NCI-H82 treated with DMSO at 0.1 percent for 48 hours (cell line): ENCODE measurements around the gene CCDC88A.
"Not testable (repeated sequence)": the region's sequence is repeated elsewhere in the genome, so short reads cannot be mapped to it uniquely, and the experiment has no call there.

Source experiments
- DNase-seq: peaks from one replicate; lab custom pipeline; 2025; ENCODE audit not compliant: unreplicated experiment; lab: John Stamatoyannopoulos, UW

The CCDC88A gene

DNA sequence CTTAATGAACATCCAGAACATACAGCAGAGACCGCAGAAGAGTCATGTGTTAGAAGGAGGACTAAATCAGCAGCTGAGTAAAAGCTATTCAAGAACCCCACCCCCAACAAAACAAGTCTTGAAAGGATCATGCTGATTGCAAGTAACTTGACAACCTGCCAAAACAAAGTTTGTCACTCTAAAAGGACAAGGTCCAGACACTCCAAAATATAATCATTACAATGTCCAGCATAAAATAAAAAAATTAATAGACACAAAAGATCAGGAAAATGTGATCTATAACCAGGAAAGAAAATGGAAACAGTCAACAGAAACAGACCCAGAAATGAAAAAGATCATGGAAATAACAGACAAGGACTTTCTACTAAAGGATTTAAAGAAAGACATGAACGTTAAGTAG is 28.5 kb downstream of the CCDC88A start:
- no peak for DNase-seq

GRCh38 chr2:55385516-55385915 is 34.1 kb downstream of the CCDC88A start:
- DNase-seq, result not testable (repeated sequence)

DNA sequence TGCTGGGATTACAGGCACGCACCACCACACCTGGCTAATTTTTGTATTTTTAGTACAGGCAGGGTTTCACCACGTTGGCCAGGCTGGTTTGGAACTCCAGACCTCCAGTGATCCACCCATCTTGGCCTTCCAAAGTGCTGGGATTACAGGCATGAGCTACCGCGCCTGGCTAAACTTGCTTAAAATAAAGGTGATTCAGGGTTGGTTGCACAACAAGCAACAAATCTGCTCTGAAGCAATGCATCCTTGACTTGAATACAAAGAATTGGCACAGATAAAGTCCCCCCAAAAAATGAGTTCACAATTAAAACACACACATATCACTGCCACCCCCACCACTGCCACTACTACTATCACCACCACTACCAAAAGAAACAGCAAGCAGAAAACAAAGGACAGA is 34.9 kb downstream of the CCDC88A start:
- no peak for DNase-seq

GRCh38 chr2:55371376-55371775 is 48.3 kb downstream of the CCDC88A start:
- no peak for DNase-seq

- DNase-seq, result no peak
Observed at GRCh38 chr2:55370208-55370607, 49.4 kb downstream of the CCDC88A start.

DNA sequence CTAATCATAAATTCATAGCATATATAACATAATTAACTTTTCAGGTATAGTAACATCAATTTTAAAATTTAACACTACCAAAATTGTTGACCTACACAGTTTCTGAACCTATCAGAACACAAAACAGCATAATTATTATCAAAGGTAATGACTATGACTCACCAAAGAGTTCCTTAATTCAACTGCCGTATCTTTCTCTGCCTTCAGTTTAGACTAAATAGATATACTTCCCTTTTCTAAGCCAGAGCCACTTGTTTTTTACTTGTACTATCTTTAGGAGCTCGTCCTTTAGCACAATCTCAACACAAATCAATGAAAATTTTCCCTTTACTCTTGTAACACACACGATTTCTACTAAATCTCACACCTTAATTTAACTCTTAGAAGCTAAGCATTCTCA is 54.4 kb downstream of the CCDC88A start:
- DNase-seq, result no peak

DNA sequence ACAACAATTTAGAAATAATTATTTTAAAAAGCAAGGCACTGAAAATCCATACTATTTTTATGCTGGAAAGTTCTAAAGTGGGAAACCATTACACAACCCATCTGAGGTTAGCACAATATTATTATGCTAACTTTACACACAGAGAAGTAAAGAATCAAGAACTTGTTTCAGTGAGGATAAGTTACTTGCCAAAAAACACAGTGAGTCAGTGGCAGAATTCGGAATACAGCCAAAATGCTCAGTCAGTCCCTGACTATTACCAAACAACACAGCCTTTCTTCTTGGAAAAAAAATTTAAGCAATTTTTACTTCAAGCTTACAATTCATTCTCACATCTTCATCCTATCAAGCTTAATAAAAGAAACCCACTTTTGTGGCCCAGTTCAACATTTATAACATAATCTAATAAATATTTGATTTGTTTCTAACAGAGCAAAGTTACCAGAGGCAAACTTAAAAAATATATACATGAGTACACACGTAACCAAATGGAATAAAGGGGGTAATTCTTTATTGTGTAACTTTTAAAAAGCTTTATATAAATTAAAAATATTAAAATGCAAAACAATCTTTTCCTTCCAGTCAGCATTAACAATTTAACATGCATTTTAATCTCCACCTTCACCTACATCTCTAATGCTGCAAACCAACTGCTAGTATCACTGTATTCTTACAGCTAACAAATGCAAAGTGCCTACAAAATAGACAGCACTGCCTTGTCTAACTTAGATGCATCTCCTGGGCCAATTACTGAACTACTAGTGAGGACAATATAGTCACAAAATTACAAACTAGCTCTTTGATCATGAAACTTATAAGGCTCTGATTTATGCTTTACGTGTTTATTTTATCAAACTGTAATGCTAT is 55.2 kb downstream of the CCDC88A start:
- no peak for DNase-seq

GRCh38 chr2:55363636-55364035 is 56.0 kb downstream of the CCDC88A start:
- no peak for DNase-seq

- no peak for DNase-seq
Observed at GRCh38 chr2:55361465-55362189, 58.0 kb downstream of the CCDC88A start.

DNA sequence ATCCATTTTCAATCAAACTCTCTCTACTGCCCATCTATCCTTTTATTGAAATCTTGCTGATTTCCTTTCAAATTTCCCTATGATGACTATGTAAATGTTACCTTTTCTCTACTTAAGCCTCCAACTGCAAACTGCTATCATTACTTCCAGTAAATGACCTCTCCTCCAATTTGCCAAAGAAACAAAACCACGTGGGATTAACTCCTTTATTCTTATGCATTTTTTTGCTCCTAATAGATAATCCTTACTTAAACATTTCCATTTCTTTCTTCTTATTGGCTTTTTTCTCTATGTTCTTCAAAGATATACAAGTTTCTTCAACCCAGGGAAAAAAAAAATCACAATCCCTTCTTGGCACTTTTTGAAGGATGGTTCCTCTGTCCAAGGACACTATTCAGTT is 61.2 kb downstream of the CCDC88A start:
- no peak for DNase-seq

DNA sequence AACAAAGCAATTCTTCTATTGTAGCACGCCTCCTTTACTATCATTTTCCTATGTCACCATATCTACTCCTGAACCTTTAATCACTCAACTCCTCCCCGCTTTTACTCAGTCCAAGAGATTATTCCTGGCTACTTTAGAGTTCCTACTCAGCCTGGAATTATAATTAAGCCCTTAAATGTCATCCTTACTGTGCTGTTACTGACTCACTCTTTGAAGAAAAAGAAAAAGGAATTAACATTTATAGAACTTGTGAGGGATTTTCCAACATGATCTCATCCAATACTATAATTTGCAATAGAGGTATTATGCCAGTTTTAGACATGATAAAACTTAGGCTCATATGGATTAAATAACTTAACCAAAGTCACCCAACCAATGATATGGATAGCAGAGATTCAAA is 61.7 kb downstream of the CCDC88A start:
- DNase-seq, result no peak

GRCh38 chr2:55357164-55357563 is 62.5 kb downstream of the CCDC88A start:
- DNase-seq, result no peak

DNA sequence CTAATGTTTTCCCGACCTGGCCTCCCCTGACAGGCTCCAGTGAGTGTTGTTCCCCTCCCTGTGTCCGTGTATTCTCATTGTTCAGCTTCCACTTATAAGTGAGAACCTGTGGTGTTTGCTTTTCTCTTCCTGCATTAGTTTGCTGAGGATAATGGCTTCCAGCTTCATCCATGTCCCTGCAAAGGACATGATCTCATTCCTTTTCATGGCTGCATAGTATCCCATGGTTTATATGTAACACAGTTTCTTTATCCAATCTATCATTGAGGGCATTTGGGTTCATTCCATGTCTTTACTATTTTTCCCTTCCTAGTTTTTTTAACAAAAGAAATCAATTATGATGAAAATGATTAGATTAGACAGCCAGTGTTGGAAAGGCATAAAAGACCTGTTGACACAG is 63.5 kb downstream of the CCDC88A start:
- DNase-seq, result not testable (repeated sequence)

DNA sequence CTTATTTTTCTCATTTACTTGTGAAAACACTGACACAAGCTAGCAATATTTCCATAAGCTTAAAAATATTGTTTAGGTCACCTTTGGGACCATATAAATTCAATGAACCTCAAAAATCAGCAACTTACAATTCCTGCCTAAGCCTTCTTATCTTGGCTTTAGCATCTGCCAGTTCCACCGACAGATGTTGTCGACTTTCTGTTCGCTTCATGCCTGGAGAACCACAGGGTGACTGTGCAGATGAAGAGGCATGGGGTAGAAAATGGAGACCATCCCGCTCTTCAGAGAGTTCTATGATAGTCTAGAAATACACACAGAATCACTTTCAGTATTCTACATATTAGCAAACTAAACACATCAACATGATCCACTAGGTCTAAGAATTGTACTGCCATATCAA is 64.2 kb downstream of the CCDC88A start:
- DNase-seq, result no peak

DNA sequence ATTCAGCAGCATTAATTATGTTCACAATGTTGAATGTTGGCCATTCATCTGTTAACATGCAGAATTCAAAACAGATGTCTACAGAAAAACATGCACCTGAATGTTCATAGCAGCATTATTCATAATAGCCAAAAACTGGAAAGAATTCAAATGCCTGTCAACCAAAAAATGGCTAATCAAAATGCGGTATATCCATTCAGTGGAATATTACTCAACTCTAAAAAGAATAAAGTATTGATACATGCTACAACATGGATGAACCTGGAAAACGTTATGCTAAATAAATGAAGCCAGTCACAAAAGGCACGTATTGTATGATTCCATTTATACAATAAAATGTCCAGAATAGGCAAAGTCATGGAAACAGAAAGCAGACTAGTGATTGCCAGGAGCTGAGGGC is 68.0 kb downstream of the CCDC88A start:
- no peak for DNase-seq

DNA sequence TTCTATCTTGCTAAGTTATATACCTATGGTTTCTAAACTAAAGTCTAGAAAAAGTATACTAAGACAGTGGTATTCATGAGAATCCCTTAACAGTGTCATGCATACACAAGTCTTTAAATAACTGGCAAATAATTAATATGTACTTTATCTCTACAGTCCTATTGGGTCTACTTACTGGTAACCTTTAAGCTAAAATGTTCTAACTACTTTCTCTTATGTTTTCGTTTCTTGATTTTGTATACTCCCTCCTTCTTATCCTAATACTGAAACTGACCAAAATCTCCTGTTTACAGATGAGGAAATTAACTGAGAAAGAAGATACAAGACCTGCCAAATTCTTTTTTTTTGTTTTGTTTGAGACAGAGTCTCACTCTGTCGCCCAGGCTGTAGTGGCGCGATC is 74.6 kb downstream of the CCDC88A start:
- no peak for DNase-seq

DNA sequence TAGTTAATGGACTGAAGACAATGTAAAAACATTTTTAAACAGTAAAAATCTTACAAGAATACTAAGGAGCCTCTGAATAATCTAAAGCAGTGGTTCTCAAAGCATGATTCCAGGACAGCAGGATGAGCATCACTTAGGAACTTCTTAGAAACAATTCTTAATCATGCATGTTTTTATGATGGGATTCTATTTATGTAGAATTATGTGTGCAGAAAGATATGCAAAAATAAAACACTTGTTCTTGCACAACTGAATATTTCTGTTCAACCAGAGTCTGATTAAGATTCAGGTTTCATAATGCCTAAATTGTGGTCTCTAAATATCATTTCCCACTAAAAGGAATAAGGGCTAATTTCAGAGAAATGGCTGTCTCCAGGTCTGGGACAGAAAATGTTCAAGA is 81.4 kb downstream of the CCDC88A start:
- DNase-seq, result no peak

DNA sequence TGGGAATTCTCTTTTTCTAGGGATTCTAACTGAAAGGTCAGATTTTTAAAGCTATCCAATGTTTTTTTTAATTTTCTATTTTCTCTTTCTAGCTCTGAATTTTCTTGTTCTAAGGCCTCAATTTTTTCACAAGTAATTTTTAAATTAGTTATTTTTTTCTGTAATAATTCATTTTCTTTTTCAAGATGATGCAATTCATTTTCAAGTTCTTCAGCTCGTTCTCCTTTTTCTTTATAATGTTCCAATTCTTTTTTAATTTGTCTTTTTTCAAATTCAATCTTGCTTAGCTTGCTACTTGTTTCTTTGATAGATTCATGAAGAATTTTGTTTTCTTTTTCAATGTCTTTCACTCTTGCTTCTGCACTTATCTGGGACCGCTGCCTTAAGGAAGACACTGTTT is 84.9 kb downstream of the CCDC88A start:
- no peak for DNase-seq

DNA sequence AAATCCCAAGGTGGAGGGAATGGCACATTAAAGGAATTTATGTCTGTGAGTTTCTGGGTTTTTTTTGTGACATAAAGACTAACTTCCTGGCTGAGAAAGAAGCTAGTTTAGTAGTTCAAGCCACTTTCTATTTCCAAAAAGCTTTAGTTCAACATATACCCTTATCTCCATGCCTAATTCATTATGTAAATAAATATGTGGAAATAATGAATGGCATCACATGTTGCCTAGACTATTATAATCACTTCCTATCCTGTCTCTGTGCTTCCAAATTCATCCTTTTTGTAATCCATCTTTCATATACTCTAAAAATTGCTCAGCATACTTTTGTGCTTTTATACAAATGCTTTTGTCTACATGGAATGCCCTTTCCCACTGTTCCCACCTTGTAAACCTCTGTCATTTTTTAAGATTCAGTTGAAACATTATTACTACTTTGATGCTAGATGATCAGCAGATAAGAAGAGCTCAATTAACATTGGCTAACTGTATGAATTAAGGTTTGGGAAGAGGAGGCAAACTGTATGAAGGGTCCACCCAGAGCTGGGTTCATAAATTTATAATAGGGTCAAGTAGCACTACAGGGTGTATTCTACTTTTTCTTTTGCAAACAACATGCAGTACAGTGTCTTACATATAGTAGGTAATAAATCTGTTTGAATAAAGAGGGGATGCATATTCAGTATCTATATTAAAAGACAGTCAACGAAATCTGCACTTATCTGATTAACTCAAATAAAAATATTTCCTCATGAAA is 88.9 kb downstream of the CCDC88A start:
- no peak for DNase-seq

DNA sequence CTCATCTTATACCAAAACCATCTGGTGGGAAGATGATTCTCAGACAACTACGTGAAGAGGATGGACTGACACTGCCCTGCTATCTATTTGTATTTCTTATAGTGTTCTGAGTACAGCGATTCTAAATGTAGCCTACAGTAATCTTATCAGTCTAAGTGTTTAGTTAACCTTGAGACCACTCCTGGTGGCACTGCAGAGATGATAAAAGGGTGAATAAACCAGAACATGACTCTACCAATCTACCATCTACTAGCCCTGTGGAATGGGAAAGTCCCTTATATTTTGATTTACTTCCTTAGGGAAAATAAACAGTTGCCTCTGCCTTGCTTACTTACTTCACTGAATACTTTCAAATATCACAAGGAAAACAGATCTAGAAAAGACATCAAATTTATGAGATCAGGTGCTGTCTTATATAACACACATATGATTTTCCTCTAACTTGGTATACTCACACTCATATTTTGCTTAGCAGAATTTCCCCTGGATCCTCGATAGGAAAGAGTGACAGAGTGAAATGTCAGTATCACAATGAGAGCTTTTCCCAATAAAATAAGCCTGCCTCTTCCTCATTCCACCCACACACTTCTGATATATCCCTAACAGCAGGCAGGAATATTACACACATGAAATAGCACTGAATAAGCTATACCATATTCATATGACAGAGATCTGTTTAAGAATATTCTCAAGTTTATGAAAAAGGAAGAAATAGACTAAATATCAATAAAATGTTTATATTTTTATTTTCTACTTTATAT is 92.0 kb downstream of the CCDC88A start:
- DNase-seq, result no peak

- DNase-seq, result no peak
Observed at GRCh38 chr2:55314985-55315384, 104.7 kb downstream of the CCDC88A start.
